GM12801 (cell line): Measurements from ENCODE around the gene MBD6.

Experiments
- TF ChIP-seq, protein P1 (sequence below): IDR thresholded peaks from one replicate; pipeline ENCODE4 v1.5.1; 2011; ENCODE audit warnings: control low read depth; ENCODE audit not compliant: insufficient read length; ENCODE audit errors: extremely low read depth

Gene MBD6

DNA sequence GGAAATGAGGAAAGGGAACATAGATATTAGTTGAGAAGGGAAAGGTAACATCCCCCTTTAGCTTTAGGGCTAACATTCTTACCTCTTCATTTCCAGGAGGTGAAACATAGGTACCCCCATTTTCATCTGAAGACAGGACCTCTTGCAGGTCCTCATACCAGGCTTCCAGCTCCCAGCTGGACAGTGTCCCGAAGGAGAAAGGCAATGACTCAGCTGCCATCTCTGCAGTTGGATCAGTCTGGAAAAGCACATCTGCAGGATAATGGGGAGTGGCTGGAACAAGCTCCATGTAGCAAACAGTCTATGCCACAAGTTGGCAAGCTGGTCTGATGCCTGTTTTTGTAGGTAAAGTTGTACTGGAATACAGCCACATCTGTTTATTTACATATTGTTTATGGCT is 5.4 kb upstream of the MBD6 start:
- TF ChIP-seq, protein P1, sequence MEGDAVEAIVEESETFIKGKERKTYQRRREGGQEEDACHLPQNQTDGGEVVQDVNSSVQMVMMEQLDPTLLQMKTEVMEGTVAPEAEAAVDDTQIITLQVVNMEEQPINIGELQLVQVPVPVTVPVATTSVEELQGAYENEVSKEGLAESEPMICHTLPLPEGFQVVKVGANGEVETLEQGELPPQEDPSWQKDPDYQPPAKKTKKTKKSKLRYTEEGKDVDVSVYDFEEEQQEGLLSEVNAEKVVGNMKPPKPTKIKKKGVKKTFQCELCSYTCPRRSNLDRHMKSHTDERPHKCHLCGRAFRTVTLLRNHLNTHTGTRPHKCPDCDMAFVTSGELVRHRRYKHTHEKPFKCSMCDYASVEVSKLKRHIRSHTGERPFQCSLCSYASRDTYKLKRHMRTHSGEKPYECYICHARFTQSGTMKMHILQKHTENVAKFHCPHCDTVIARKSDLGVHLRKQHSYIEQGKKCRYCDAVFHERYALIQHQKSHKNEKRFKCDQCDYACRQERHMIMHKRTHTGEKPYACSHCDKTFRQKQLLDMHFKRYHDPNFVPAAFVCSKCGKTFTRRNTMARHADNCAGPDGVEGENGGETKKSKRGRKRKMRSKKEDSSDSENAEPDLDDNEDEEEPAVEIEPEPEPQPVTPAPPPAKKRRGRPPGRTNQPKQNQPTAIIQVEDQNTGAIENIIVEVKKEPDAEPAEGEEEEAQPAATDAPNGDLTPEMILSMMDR: no peak

DNA sequence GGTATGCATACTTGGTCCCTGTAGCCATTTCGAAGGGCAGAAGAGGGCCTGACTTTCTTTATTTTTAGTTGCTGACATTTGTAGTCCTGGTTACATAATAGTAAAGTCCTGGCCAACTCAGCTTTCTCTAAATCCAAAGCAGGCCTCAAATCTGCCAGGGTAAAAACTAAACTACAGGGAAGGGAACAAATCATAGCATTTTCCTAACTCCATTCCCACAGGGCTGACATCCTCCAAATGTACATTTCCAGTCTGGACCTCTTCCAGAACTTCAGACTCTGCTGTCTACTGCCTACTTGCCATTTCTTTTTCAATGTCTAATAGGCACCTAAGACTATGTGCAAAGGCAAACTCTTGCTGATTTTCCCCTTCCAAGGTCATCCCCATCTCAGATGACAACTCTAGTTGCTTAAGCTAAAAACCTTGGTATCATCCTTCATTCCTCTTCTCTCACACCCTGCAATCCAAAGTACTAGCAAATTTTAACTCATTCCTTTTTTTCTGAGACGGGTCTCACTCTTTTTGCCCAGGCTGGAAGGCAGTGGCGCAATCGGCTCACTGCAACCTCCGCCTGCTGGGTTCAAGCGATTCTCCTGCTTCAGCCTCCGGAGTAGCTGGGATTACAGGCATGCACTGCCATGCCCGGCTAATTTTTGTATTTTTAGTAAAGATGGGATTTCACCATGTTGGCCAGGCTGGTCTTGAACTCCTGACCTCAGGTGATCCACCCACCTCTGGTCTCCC is 4.3 kb upstream of the MBD6 start:
- TF ChIP-seq, protein P1: no peak

- TF ChIP-seq, protein P1: no peak
Observed at GRCh38 chr12:57518920-57519795, 3.5 kb upstream of the MBD6 start.

- TF ChIP-seq, protein P1: no peak
Observed at GRCh38 chr12:57519796-57520052, 2.9 kb upstream of the MBD6 start.

GRCh38 chr12:57520053-57520818 is 2.4 kb upstream of the MBD6 start, which contains the start of gene DDIT3:
DDIT3 (minus strand) TSS chr12:57520514; CDS start chr12:57517406, 3,108 bp downstream.
- TF ChIP-seq, protein P1: no peak

DNA sequence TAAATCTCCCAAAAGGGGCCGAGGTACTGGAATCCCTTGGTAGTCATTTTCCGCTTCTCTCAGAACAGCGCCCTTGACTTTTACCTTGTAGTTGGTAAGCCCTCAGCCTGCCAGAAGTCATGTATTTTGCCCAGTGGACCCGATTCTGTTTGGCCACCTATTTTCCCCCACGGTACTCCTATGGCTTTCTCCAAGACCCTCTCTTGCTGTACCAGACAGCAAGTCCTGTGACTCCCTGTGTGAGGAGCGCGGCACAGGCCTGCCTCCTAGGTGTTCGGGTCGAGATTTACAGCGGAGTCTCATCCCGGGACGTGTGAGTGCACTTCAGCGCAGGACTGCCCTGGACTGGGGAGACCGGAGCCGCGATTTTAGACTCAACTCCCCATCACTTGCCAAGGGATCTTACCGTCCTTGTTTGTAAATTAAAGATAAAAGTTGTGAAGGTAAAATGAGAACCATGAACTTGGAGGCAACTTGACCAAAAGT is 1.1 kb upstream of the MBD6 start:
- TF ChIP-seq, protein P1: no peak
